CD4-positive, alpha-beta T cell (primary cell): ENCODE data around the gene APLP2. TPM values are rescaled to one million over a fixed set of nuclear protein-coding genes. Genes with fewer than 3 reads are reported as not detected.

Source experiments
- ATAC-seq: fragments of 200-7000 bp; cut with Tn5 transposase; one replicate; pipeline ENCODE4 v1.10.0; 2022; ENCODE audit warnings: mild to moderate bottlenecking; ENCODE audit not compliant: poor library complexity
- CTCF ChIA-PET: fragments of 350-600 bp; sonication (Branson Sonifier 250); formaldehyde crosslinking; loops from one replicate; lab custom pipeline; 2021; ENCODE audit warnings: antibody characterized with exemption, inconsistent platforms; lab: Charles Lee
- POLR2A ChIA-PET: fragments of 350-600 bp; sonication (Branson Sonifier 250); formaldehyde crosslinking; loops from one replicate; lab custom pipeline; 2021; ENCODE audit warnings: antibody characterized with exemption, inconsistent platforms; lab: Charles Lee
- DNase-seq, 14 experiments: peaks; one replicate each; pipeline ENCODE4 v3.0.0-alpha.2; 2013 to 2020; ENCODE audit warnings: mixed read lengths in 2 of 14
- H3K27ac ChIP-seq, 2 donors: one replicate each; pipeline versions ENCODE4 v1.5.1 to v1.7.0; 2013; ENCODE audit warnings: low read length in 2 of 2, low read depth in 1 of 2, mild to moderate bottlenecking in 1 of 2
- H3K27me3 ChIP-seq, 2 experiments: 1 replicate in 1 of 2; 2 replicates in 1 of 2; pipeline versions ENCODE4 v1.6.1 to v1.7.0; 2013; ENCODE audit warnings: low read length in 2 of 2, control low read depth in 1 of 2, mild to moderate bottlenecking in 1 of 2, moderate library complexity in 1 of 2; ENCODE audit not compliant: insufficient read depth in 2 of 2, control insufficient read depth in 1 of 2
- H3K36me3 ChIP-seq: one replicate; pipeline ENCODE4 v1.6.1; 2013; ENCODE audit warnings: low read length, control low read depth; ENCODE audit not compliant: insufficient read depth
- H3K4me1 ChIP-seq: one replicate; pipeline ENCODE4 v1.6.1; 2013; ENCODE audit warnings: low read length, control low read depth; ENCODE audit not compliant: insufficient read depth
- H3K4me3 ChIP-seq: one replicate; pipeline ENCODE4 v1.5.1; 2013; ENCODE audit warnings: mild to moderate bottlenecking, low read length, moderate library complexity
- H3K9me3 ChIP-seq, 2 experiments: 1 replicate in 1 of 2; 2 replicates in 1 of 2; pipeline versions ENCODE4 v1.6.1 to v1.7.0; 2013; ENCODE audit warnings: low read length in 2 of 2, mild to moderate bottlenecking in 2 of 2, control low read depth in 1 of 2, moderate library complexity in 1 of 2; ENCODE audit not compliant: control insufficient read depth in 1 of 2, insufficient read depth in 1 of 2
- H3K27ac Mint-ChIP-seq: one replicate; pipeline ENCODE4 v1.8.0; 2020; ENCODE audit warnings: mixed read lengths
- H3K27me3 Mint-ChIP-seq: one replicate; pipeline ENCODE4 v1.8.0; 2021; ENCODE audit warnings: mixed read lengths
- H3K36me3 Mint-ChIP-seq: one replicate; pipeline ENCODE4 v1.8.0; 2021; ENCODE audit warnings: low read depth, mixed read lengths
- H3K4me1 Mint-ChIP-seq: one replicate; pipeline ENCODE4 v1.8.0; 2021; ENCODE audit warnings: low read depth, mixed read lengths
- H3K4me3 Mint-ChIP-seq: one replicate; pipeline ENCODE4 v1.8.0; 2020; ENCODE audit warnings: mild to moderate bottlenecking, mixed read lengths
- H3K9me3 Mint-ChIP-seq: one replicate; pipeline ENCODE4 v1.8.0; 2020; ENCODE audit warnings: mixed read lengths
- intact Hi-C, 2 experiments: fragments of 100-400 bp; cut with DNase I in 1 of 2; cut with micrococcal nuclease in 1 of 2; formaldehyde crosslinking; loops; one replicate each; pipeline versions ENCODE4 v1.15.1 to v1.9.0; 2023 to 2025; cut with DNase I, micrococcal nuclease
- total RNA-seq, 174 experiments: library from RNA in 2 of 174; stranded (reverse) in 2 of 174; gene quantifications; one replicate each; pipeline ENCODE4 v1.2.3 and lab custom pipeline; 2021 to 2026
- TF ChIP-seq, protein P1 (sequence below): fragments of 200-600 bp; IDR thresholded peaks from one replicate; pipeline ENCODE4 v1.8.0; 2022; ENCODE audit warnings: antibody characterized with exemption, mild to moderate bottlenecking

Gene APLP2
- total RNA-seq, 2 experiments from 2014 or later = 28.8 to 29.5 TPM

- Mint-ChIP-seq H3K4me3 (no peak overlapping the region), H3K4me1 (peaks cover 4% of the 10 kb centered on the region), H3K9me3 (no peaks in the 10 kb centered on the region), H3K27me3 (no peaks in the 10 kb centered on the region), H3K27ac (no peak overlapping the region), H3K36me3 (no peaks in the 10 kb centered on the region)
- POLR2A ChIA-PET = no interaction called here
- Histone ChIP-seq H3K27ac (no peak overlapping the region), H3K4me3 (no peak overlapping the region), H3K4me1 (no peaks in the 10 kb centered on the region), H3K36me3 (no peaks in the 10 kb centered on the region), H3K9me3 (no peaks in the 10 kb centered on the region), H3K27me3 (no peaks in the 10 kb centered on the region)
- TF ChIP-seq, protein P1, sequence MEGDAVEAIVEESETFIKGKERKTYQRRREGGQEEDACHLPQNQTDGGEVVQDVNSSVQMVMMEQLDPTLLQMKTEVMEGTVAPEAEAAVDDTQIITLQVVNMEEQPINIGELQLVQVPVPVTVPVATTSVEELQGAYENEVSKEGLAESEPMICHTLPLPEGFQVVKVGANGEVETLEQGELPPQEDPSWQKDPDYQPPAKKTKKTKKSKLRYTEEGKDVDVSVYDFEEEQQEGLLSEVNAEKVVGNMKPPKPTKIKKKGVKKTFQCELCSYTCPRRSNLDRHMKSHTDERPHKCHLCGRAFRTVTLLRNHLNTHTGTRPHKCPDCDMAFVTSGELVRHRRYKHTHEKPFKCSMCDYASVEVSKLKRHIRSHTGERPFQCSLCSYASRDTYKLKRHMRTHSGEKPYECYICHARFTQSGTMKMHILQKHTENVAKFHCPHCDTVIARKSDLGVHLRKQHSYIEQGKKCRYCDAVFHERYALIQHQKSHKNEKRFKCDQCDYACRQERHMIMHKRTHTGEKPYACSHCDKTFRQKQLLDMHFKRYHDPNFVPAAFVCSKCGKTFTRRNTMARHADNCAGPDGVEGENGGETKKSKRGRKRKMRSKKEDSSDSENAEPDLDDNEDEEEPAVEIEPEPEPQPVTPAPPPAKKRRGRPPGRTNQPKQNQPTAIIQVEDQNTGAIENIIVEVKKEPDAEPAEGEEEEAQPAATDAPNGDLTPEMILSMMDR = no peak
- intact Hi-C loops = loop anchor here in 1 of 2 experiments (10.0 kb wide), 1 partner anchor 837 kb away; the partner anchor contains the start of gene SNX19
- ATAC-seq (no peak), DNase-seq (no peak)
- CTCF ChIA-PET = interaction anchor here (1.2 kb wide), 1 partner anchor 85 kb away, joined by 3 read pairs; no protein-coding TSS in a partner anchor
Observed at GRCh38 chr11:130077671-130078070, 8.0 kb downstream of the APLP2 start.

- Mint-ChIP-seq H3K36me3 (no peaks in the 10 kb centered on the region), H3K27ac (no peak overlapping the region)
Observed at GRCh38 chr11:130078080-130078479, 8.4 kb downstream of the APLP2 start.

GRCh38 chr11:130085671-130086290 lies 16.1 kb downstream of the APLP2 start:
- H3K27me3 Mint-ChIP-seq = no peaks in the 10 kb centered on the region
- TF ChIP-seq, protein P1 = no peak
- CTCF ChIA-PET = no interaction called here

More at GRCh38 chr11:130078080-130078479, 8.4 kb downstream of the APLP2 start:
- no peaks in the 10 kb centered on the region for H3K9me3 ChIP-seq
- H3K9me3 Mint-ChIP-seq = no peaks in the 10 kb centered on the region
- no peaks in the 10 kb centered on the region for H3K27me3 ChIP-seq
- ChIA-PET CTCF (no interaction called here), POLR2A (interaction anchor here (0.6 kb wide), 1 partner anchor 1574 kb away, joined by 3 read pairs; no protein-coding TSS in a partner anchor)
- TF ChIP-seq, protein P1 = no peak
- H3K27me3 Mint-ChIP-seq = no peaks in the 10 kb centered on the region
- H3K4me3 Mint-ChIP-seq = no peak overlapping the region
- H3K4me3 ChIP-seq = no peak overlapping the region
- intact Hi-C loops = loop anchor here in 1 of 2 experiments (10.0 kb wide), 1 partner anchor 837 kb away; the partner anchor contains the start of gene SNX19
- H3K4me1 ChIP-seq = no peaks in the 10 kb centered on the region
- ATAC-seq = no peak
- DNase-seq = no peak
- no peak overlapping the region for H3K27ac ChIP-seq
- no peaks in the 10 kb centered on the region for H3K36me3 ChIP-seq
- H3K4me1 Mint-ChIP-seq = peaks cover 4% of the 10 kb centered on the region

More at GRCh38 chr11:130085671-130086290, 16.1 kb downstream of the APLP2 start:
- no peak for DNase-seq
- Histone ChIP-seq H3K27me3 (no peaks in the 10 kb centered on the region), H3K9me3 (no peaks in the 10 kb centered on the region), H3K4me1 (no peaks in the 10 kb centered on the region), H3K36me3 (no peaks in the 10 kb centered on the region), H3K4me3 (no peak overlapping the region), H3K27ac (no peak overlapping the region)
- no peaks in the 10 kb centered on the region for H3K36me3 Mint-ChIP-seq
- no peak overlapping the region for H3K27ac Mint-ChIP-seq
- H3K4me3 Mint-ChIP-seq = no peak overlapping the region
- intact Hi-C loops = loop anchor here in 1 of 2 experiments (2.0 kb wide), 1 partner anchor 33 kb away; no protein-coding TSS in a partner anchor
- H3K9me3 Mint-ChIP-seq = no peaks in the 10 kb centered on the region
- ATAC-seq = no peak
- POLR2A ChIA-PET = no interaction called here
- H3K4me1 Mint-ChIP-seq = peaks cover 21% of the 10 kb centered on the region
